ENCODE results near the gene SCYL1.

SCYL1 gene

GRCh38 chr11:65537620-65538231, 12.8 kb downstream of the SCYL1 start:
- DNase-seq: no peak

- no peak for DNase-seq
Measured at GRCh38 chr11:65538232-65538914, 13.5 kb downstream of the SCYL1 start.

- DNase-seq: no peak
Measured at GRCh38 chr11:65538915-65539743, 14.2 kb downstream of the SCYL1 start.

GRCh38 chr11:65539744-65540289, 14.9 kb downstream of the SCYL1 start:
- DNase-seq: no peak

GRCh38 chr11:65540290-65541092, 15.6 kb downstream of the SCYL1 start:
- DNase-seq: peak; percentile 89

- no peak for DNase-seq
Measured at GRCh38 chr11:65541093-65541982, 16.5 kb downstream of the SCYL1 start.

- no peak for DNase-seq
Measured at GRCh38 chr11:65542738-65543390, 18.0 kb downstream of the SCYL1 start.

GRCh38 chr11:65545853-65546216, 21.0 kb downstream of the SCYL1 start:
- no peak for DNase-seq

- peak; percentile 97 for DNase-seq
Measured at GRCh38 chr11:65546217-65546958, 21.5 kb downstream of the SCYL1 start.

GRCh38 chr11:65547446-65548125, 22.7 kb downstream of the SCYL1 start:
- no peak for DNase-seq

GRCh38 chr11:65548395-65548794, 23.5 kb downstream of the SCYL1 start:
- DNase-seq: no peak

GRCh38 chr11:65549096-65549495, 24.2 kb downstream of the SCYL1 start:
- DNase-seq: no peak

- DNase-seq: peak; percentile 44
Measured at GRCh38 chr11:65551572-65552387, 26.9 kb downstream of the SCYL1 start.

GRCh38 chr11:65552388-65552951, 27.6 kb downstream of the SCYL1 start:
- DNase-seq: no peak

GRCh38 chr11:65553301-65554001, 28.6 kb downstream of the SCYL1 start:
- DNase-seq: peak; percentile 70

GRCh38 chr11:65554057-65554818, 29.4 kb downstream of the SCYL1 start:
- no peak for DNase-seq

- DNase-seq: no peak
Measured at GRCh38 chr11:65554842-65555430, 30.1 kb downstream of the SCYL1 start.
